Measurements from ENCODE around the gene SLC12A8. TPM values are rescaled to one million over a fixed set of nuclear protein-coding genes. Genes with fewer than 3 reads are reported as not detected.

Gene SLC12A8
- total RNA-seq, 2 experiments from 2014 or later = 0.36 to 0.38 TPM

- POLR2A ChIA-PET = no interaction called here
- Histone ChIP-seq H3K4me1 (ENCODE audit: insufficient read depth, low read length) (peaks cover 7% of the 10 kb centered on the region), H3K9me3 (ENCODE audit: control insufficient read depth in 1 of 2, insufficient read depth in 1 of 2, low read length in 2 of 2) (no peaks in the 10 kb centered on the region), H3K36me3 (ENCODE audit: insufficient read depth, low read length) (no peaks in the 10 kb centered on the region), H3K27ac (ENCODE audit: low read depth in 1 of 2, low read length in 2 of 2) (no peak overlapping the region), H3K4me3 (ENCODE audit: low read length) (no peak overlapping the region), H3K27me3 (ENCODE audit: control insufficient read depth in 1 of 2, insufficient read depth in 2 of 2, low read length in 2 of 2) (no peaks in the 10 kb centered on the region)
- Mint-ChIP-seq H3K4me3 (no peak overlapping the region), H3K27me3 (no peaks in the 10 kb centered on the region), H3K36me3 (ENCODE audit: low read depth) (no peaks in the 10 kb centered on the region), H3K9me3 (no peaks in the 10 kb centered on the region), H3K4me1 (ENCODE audit: low read depth) (peaks cover 10% of the 10 kb centered on the region), H3K27ac (no peak overlapping the region)
- ATAC-seq (ENCODE audit: poor library complexity) (no peak), DNase-seq (no peak)
- CTCF ChIA-PET = no interaction called here
- intact Hi-C loops (cut with DNase I, micrococcal nuclease) = no loop called here
- TF ChIP-seq CTCF (IDR thresholded peaks at IDR 0.05) = no peak
These were observed 144.3 kb downstream of the SLC12A8 start for GRCh38 chr3:125068265-125068664.

GRCh38 chr3:125067225-125067624, 145.3 kb downstream of the SLC12A8 start:
- TF ChIP-seq CTCF (IDR thresholded peaks at IDR 0.05) = no peak
- Mint-ChIP-seq H3K4me1 (ENCODE audit: low read depth) (peaks cover 10% of the 10 kb centered on the region), H3K27me3 (no peaks in the 10 kb centered on the region), H3K4me3 (no peak overlapping the region), H3K27ac (no peak overlapping the region), H3K36me3 (ENCODE audit: low read depth) (no peaks in the 10 kb centered on the region), H3K9me3 (no peaks in the 10 kb centered on the region)
- Histone ChIP-seq H3K27ac (ENCODE audit: low read depth in 1 of 2, low read length in 2 of 2) (no peak overlapping the region), H3K4me3 (ENCODE audit: low read length) (no peak overlapping the region), H3K36me3 (ENCODE audit: insufficient read depth, low read length) (no peaks in the 10 kb centered on the region), H3K9me3 (ENCODE audit: control insufficient read depth in 1 of 2, insufficient read depth in 1 of 2, low read length in 2 of 2) (no peaks in the 10 kb centered on the region), H3K27me3 (ENCODE audit: control insufficient read depth in 1 of 2, insufficient read depth in 2 of 2, low read length in 2 of 2) (peaks cover 0 to 7% of the 10 kb centered on the region in 2 experiments), H3K4me1 (ENCODE audit: insufficient read depth, low read length) (peaks cover 7% of the 10 kb centered on the region)
- ATAC-seq (ENCODE audit: poor library complexity) = no peak
- CTCF ChIA-PET = no interaction called here
- POLR2A ChIA-PET = no interaction called here
- no peak for DNase-seq
- intact Hi-C loops (cut with DNase I, micrococcal nuclease) = no loop called here

- ATAC-seq (ENCODE audit: poor library complexity) (no peak), DNase-seq (no peak)
- no peak overlapping the region for H3K27ac ChIP-seq (ENCODE audit: low read depth in 1 of 2, low read length in 2 of 2)
- intact Hi-C loops (cut with DNase I, micrococcal nuclease) = no loop called here
- Mint-ChIP-seq H3K4me1 (ENCODE audit: low read depth) (no peaks in the 10 kb centered on the region), H3K4me3 (no peak overlapping the region), H3K27ac (no peak overlapping the region), H3K27me3 (peaks cover 5% of the 10 kb centered on the region), H3K36me3 (ENCODE audit: low read depth) (no peaks in the 10 kb centered on the region), H3K9me3 (no peaks in the 10 kb centered on the region)
- POLR2A ChIA-PET = interaction anchor here (0.5 kb wide), 1 partner anchor 9 kb away, joined by 3 read pairs; no protein-coding TSS in a partner anchor
- CTCF ChIA-PET = interaction anchor here (0.9 kb wide), 1 partner anchor 27 kb away, joined by 4 read pairs; no protein-coding TSS in a partner anchor
- H3K4me1 ChIP-seq (ENCODE audit: insufficient read depth, low read length) = no peaks in the 10 kb centered on the region
- no peaks in the 10 kb centered on the region for H3K36me3 ChIP-seq (ENCODE audit: insufficient read depth, low read length)
- TF ChIP-seq CTCF (IDR thresholded peaks at IDR 0.05) = no peak
- no peaks in the 10 kb centered on the region for H3K9me3 ChIP-seq (ENCODE audit: control insufficient read depth in 1 of 2, insufficient read depth in 1 of 2, low read length in 2 of 2)
- H3K4me3 ChIP-seq (ENCODE audit: low read length) = no peak overlapping the region
- H3K27me3 ChIP-seq (ENCODE audit: control insufficient read depth in 1 of 2, insufficient read depth in 2 of 2, low read length in 2 of 2) = peaks cover 0 to 7% of the 10 kb centered on the region in 2 experiments
These were observed 149.5 kb downstream of the SLC12A8 start for GRCh38 chr3:125062904-125063618.

Measured in CD4-positive, alpha-beta T cell (primary cell).